Activated CD8-positive, alpha-beta memory T cell treated with anti-CD3 and anti-CD28 coated beads, Interleukin-2, amount 10 ng/mL, durations not matched to agents 7 days and 5 days (primary cell): ENCODE measurements around the gene TTC4. TPM values are rescaled to one million over a fixed set of nuclear protein-coding genes. Genes with fewer than 3 reads are reported as not detected.
A peak's percentile ranks its signal among the peaks of the same experiment; 100 is the strongest.

Experiments used
- ATAC-seq: fragments of 150-1000 bp; cut with Tn5 transposase; one replicate; pipeline ENCODE4 v1.10.0; 2021; ENCODE audit warnings: moderate library complexity
- CTCF ChIA-PET: fragments of 350-600 bp; sonication (Branson Sonifier 250); formaldehyde crosslinking; loops from one replicate; lab custom pipeline; 2021; ENCODE audit warnings: antibody characterized with exemption; lab: Charles Lee
- DNase-seq: peaks from one replicate; pipeline ENCODE4 v3.0.0-alpha.2; 2020
- H3K27ac Mint-ChIP-seq: one replicate; pipeline ENCODE4 v1.8.0; 2021; ENCODE audit warnings: mild to moderate bottlenecking, mixed read lengths
- H3K27me3 Mint-ChIP-seq: one replicate; pipeline ENCODE4 v1.8.0; 2021; ENCODE audit warnings: mixed read lengths
- H3K36me3 Mint-ChIP-seq: one replicate; pipeline ENCODE4 v1.8.0; 2021; ENCODE audit warnings: mild to moderate bottlenecking, mixed read lengths
- H3K4me1 Mint-ChIP-seq: one replicate; pipeline ENCODE4 v1.8.0; 2021; ENCODE audit warnings: mixed read lengths
- H3K4me3 Mint-ChIP-seq: one replicate; pipeline ENCODE4 v1.8.0; 2021; ENCODE audit warnings: mild to moderate bottlenecking, moderate library complexity, mixed read lengths
- H3K9me3 Mint-ChIP-seq: one replicate; pipeline ENCODE4 v1.8.0; 2022; ENCODE audit warnings: low read depth, mixed read lengths
- total RNA-seq, 2 experiments: library from RNA; stranded (reverse); gene quantifications; one replicate each; pipeline ENCODE4 v1.2.3, GENCODE V29; 2021

TTC4 gene
- total RNA-seq, 2 experiments from 2014 or later: 19.6 to 26.3 TPM

DNA sequence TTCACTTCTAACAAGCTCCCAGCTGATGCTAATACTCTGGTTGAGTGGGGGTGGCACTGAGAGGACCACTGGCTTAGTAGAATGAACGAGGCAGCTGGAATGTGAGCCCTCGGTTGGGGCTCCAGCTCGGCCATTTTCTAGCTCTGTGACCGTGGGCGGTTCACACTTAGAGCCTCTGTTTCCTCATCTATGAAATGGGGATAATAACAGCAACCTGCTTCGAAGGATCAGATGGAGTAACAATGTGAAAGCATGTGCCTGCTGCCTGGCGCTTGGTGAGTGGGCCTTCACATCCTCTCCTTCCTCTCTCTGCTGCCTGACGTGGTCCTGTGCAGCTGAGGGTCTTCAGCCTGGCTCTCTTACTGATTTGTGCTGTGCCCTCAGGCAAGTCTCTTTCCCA, 20.9 kb upstream of the TTC4 start:
- Mint-ChIP-seq H3K27me3 (peaks cover 25% of the 10 kb centered on the region), H3K27ac (no peak overlapping the region), H3K4me3 (no peak overlapping the region), H3K36me3 (no peaks in the 10 kb centered on the region), H3K9me3 (no peaks in the 10 kb centered on the region), H3K4me1 (no peaks in the 10 kb centered on the region)
- DNase-seq (no peak), ATAC-seq (no peak)
- CTCF ChIA-PET: no interaction called here

DNA sequence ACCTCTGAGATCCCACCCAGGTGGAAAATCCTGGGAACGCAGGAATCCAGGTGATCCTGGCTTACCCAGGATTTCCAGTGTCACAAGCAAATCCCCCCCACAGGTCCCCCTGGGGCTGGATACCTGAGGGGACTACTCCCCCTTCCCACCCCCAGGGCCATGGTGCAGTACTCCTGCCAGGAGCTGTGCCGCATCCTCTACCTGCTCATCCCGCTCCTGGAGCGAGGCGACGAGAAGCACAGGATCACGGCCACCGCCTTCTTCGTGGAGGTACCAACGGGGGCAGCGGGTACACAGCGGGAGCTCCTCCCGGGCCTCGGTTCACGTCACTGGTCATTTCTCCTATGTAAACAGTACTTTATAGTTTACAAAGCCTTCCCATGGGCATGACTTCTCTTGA, 20.4 kb upstream of the TTC4 start:
- Mint-ChIP-seq H3K4me1 (no peaks in the 10 kb centered on the region), H3K27ac (no peak overlapping the region), H3K4me3 (no peak overlapping the region), H3K9me3 (no peaks in the 10 kb centered on the region), H3K27me3 (peaks cover 25% of the 10 kb centered on the region), H3K36me3 (no peaks in the 10 kb centered on the region)
- CTCF ChIA-PET: no interaction called here
- ATAC-seq: no peak
- no peak for DNase-seq

DNA sequence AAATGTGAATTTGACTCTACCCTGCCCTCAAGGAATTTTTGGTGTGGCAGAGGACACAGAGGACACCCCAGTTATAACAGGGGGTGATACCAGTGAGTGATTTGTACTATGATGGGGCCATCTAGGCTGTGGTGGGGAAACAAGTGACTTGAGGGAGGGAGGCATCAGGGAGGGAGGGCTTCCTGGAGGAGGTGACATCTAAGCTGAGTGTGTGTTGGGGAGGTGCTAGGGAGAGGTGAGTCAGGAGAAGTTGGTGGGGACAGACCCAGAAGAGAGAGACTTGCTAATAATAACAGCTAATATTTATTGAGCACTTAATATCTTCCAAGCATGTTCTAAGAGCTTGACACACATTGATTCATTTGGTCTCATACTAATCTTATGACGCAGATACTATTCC, 19.9 kb upstream of the TTC4 start:
- no peak for ATAC-seq
- CTCF ChIA-PET: no interaction called here

DNA sequence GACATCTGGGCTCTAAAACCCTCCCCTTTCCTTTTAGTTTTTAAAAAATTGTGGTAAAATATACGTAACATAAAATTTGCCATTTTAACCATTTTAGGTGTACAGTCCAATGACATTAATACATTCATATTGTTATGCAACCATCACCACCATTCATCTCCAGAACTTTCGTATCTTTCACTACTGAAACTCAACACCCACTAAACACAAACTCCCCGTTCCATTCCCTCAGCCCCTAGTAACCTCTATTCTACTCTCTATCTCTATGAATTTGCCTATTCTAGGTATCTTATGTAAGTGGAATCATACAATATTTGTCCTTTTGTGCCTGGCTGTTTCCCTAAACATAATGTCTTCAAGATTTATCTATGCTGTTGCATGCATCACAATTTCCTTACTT, 19.4 kb upstream of the TTC4 start:
- Mint-ChIP-seq H3K4me3 (no peak overlapping the region), H3K36me3 (no peaks in the 10 kb centered on the region), H3K27ac (no peak overlapping the region), H3K27me3 (peaks cover 25% of the 10 kb centered on the region), H3K4me1 (no peaks in the 10 kb centered on the region), H3K9me3 (no peaks in the 10 kb centered on the region)
- ATAC-seq: no peak
- CTCF ChIA-PET: no interaction called here
- no peak for DNase-seq

More for the DNA sequence above, 19.9 kb upstream of the TTC4 start:
- Mint-ChIP-seq H3K4me3 (no peak overlapping the region), H3K36me3 (no peaks in the 10 kb centered on the region), H3K4me1 (no peaks in the 10 kb centered on the region), H3K9me3 (no peaks in the 10 kb centered on the region), H3K27me3 (peaks cover 25% of the 10 kb centered on the region), H3K27ac (no peak overlapping the region)
- no peak for DNase-seq

DNA sequence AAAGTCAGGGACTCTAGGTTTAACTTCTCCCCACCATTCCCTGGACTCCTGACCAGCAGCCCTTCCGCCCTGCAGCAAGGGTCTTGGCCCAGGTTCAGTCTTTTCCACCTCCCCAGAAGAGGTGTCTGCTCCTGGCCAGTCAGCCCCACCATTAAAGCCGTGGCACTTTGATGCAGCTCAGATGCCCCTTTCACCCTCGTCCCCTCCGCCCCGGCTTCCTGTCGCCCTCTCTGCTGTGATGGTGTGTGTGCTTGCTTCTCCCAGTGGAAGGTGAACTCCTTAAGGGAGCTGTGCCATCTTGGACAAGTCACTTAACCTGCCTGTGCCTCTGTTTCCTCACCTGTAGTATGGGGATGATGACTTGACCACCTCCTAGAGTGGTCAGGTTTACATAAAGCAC, 17.8 kb upstream of the TTC4 start:
- H3K27ac Mint-ChIP-seq: no peak overlapping the region
- CTCF ChIA-PET: no interaction called here
- H3K27me3 Mint-ChIP-seq: peaks cover 20% of the 10 kb centered on the region
- DNase-seq (no peak), ATAC-seq (no peak)
- H3K9me3 Mint-ChIP-seq: no peaks in the 10 kb centered on the region
- H3K4me3 Mint-ChIP-seq: no peak overlapping the region
- H3K36me3 Mint-ChIP-seq: no peaks in the 10 kb centered on the region
- H3K4me1 Mint-ChIP-seq: no peaks in the 10 kb centered on the region

DNA sequence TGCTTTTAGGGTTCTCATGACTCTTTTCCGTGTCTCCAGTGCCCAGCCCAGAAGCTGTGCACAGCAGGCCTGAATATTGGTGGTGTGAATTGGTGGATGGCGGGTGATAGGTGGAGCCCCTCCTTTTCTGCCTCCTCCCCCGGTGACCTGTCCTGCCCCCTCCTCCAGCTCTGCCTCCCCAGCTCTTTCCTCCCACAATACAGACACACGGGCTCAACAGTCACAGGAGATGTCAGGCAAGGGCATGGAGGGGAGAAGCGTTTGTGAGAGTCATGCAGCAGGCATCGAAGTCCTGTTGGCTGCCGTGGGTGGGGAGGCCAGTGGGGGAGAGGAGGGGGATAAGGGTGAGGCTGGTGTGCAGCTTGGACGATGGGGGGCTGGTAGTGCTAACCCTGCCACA, 17.3 kb upstream of the TTC4 start:
- ATAC-seq: no peak
- H3K36me3 Mint-ChIP-seq: no peaks in the 10 kb centered on the region
- H3K9me3 Mint-ChIP-seq: no peaks in the 10 kb centered on the region
- H3K4me1 Mint-ChIP-seq: no peaks in the 10 kb centered on the region
- no peak overlapping the region for H3K27ac Mint-ChIP-seq
- no peak overlapping the region for H3K4me3 Mint-ChIP-seq
- DNase-seq: no peak
- CTCF ChIA-PET: no interaction called here
- peaks cover 20% of the 10 kb centered on the region for H3K27me3 Mint-ChIP-seq

DNA sequence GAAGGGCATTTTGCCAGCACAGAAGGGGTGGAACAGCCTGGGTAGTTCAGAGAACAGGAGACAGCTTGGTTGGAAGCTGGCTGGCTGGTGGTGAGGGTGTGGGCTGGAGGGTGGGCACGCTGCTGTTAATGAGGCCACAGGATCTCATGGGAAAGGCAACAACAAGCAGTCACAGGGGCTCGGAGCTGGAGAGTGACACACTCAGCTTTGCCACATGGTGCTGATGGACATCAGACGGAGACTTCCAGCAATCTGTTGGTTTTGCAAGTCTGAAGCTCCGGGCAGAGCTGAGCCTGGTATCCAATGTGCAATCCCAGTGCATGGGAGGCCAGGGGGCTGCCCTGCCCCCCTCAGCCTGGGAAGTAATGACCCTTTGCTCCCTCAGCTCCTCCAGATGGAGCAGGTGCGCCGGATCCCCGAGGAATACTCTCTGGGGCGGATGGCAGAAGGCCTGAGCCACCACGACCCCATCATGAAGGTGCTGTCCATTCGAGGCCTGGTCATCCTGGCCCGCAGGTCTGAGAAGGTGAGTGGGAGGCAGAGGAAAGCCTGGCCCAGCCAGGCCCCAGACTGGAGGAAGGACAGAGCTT, 15.6 kb upstream of the TTC4 start:
- H3K27me3 Mint-ChIP-seq: peaks cover 20% of the 10 kb centered on the region
- H3K36me3 Mint-ChIP-seq: no peaks in the 10 kb centered on the region
- no peak overlapping the region for H3K4me3 Mint-ChIP-seq
- CTCF ChIA-PET: interaction anchor here (1.2 kb wide), 1 partner anchor 25 kb away, joined by 3 read pairs; no protein-coding TSS in a partner anchor
- no peak for DNase-seq
- no peak for ATAC-seq
- no peaks in the 10 kb centered on the region for H3K9me3 Mint-ChIP-seq
- no peak overlapping the region for H3K27ac Mint-ChIP-seq
- H3K4me1 Mint-ChIP-seq: no peaks in the 10 kb centered on the region

DNA sequence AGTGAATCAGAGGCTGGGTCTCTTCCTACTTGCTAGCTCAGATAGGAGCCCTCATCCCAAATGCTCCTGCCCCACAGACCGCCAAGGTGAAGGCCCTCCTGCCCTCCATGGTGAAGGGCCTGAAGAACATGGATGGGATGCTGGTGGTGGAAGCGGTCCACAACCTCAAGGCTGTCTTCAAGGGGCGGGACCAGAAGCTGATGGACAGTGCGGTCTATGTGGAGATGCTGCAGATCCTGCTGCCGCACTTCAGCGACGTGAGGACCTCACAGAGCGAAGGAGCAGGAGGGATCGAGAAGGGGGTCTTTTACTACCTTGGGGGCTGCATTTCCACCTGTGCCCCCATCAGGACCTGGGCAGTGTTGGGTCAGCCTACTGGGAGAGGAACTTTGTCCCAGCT, 14.6 kb upstream of the TTC4 start:
- ATAC-seq (no peak), DNase-seq (peak; percentile 29)
- H3K4me3 Mint-ChIP-seq: no peak overlapping the region
- H3K27me3 Mint-ChIP-seq: peaks cover 23% of the 10 kb centered on the region
- no peak overlapping the region for H3K27ac Mint-ChIP-seq
- CTCF ChIA-PET: interaction anchor here (1.2 kb wide), 1 partner anchor 24 kb away, joined by 3 read pairs; no protein-coding TSS in a partner anchor
- H3K36me3 Mint-ChIP-seq: no peaks in the 10 kb centered on the region
- no peaks in the 10 kb centered on the region for H3K9me3 Mint-ChIP-seq
- H3K4me1 Mint-ChIP-seq: no peaks in the 10 kb centered on the region

DNA sequence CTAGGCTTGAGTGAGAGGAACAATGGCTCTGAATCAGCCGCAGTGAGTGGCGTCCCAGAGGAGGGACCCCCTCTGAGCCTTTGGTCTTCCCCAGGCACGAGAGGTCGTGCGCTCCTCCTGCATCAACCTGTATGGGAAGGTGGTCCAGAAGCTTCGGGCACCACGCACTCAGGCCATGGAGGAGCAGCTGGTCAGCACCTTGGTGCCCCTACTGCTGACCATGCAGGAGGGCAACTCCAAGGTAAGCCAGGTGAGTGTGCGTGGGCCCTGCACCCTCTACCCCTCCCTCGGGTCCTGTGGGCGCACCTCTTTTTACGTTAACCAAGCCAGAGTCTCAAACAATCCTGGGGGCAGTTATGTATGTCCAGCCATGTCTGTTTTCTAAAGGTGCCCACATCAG, 13.7 kb upstream of the TTC4 start:
- ATAC-seq (no peak), DNase-seq (no peak)
- no peaks in the 10 kb centered on the region for H3K9me3 Mint-ChIP-seq
- no peaks in the 10 kb centered on the region for H3K4me1 Mint-ChIP-seq
- no peaks in the 10 kb centered on the region for H3K36me3 Mint-ChIP-seq
- H3K27me3 Mint-ChIP-seq: peaks cover 17% of the 10 kb centered on the region
- H3K27ac Mint-ChIP-seq: no peak overlapping the region
- CTCF ChIA-PET: no interaction called here
- no peak overlapping the region for H3K4me3 Mint-ChIP-seq

DNA sequence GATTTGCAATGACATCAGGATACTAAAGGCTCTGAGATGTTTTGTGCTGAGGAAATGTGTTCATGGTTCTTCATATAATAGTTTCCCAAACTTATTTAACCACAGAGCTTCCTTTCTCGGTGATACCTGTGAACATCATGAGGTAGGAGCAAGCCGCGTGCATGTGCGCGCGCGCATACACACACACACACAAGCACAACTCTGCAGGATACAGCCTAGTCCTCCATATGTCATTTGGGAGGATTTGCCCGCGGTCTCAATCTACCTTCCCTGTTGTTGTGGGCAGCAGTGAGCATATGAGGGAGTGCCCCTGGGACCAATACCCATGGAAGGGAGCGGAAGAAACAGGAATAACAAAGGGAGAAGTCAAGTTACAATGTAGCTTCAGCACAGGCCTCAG, 12.2 kb upstream of the TTC4 start:
- Mint-ChIP-seq H3K36me3 (no peaks in the 10 kb centered on the region), H3K9me3 (no peaks in the 10 kb centered on the region), H3K27ac (no peak overlapping the region), H3K4me1 (no peaks in the 10 kb centered on the region), H3K27me3 (peaks cover 10% of the 10 kb centered on the region), H3K4me3 (no peak overlapping the region)
- ATAC-seq (no peak), DNase-seq (no peak)
- CTCF ChIA-PET: no interaction called here

DNA sequence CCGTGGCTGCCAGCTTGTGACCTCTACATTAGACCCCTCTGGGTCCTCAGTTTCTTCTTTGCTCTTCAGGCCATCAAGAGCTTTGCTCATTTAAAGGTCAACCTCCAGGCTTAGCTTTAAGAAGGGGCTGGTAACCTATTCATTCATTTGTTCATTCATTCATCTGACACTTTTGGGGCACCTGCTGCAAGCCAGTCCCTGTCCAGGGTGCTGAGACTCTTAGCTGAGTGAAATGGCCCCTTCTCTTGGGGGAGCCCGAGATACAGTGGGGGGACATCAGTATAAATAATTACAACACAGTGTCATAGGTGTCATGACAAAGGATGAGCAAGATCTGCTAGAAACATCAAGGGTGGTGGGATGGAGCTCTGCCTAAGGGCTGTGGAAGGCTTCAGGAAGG, 10.5 kb upstream of the TTC4 start:
- ATAC-seq (no peak), DNase-seq (no peak)
- Mint-ChIP-seq H3K27ac (no peak overlapping the region), H3K36me3 (no peaks in the 10 kb centered on the region), H3K9me3 (no peaks in the 10 kb centered on the region), H3K27me3 (peaks cover 10% of the 10 kb centered on the region), H3K4me1 (no peaks in the 10 kb centered on the region), H3K4me3 (no peak overlapping the region)
- CTCF ChIA-PET: no interaction called here

DNA sequence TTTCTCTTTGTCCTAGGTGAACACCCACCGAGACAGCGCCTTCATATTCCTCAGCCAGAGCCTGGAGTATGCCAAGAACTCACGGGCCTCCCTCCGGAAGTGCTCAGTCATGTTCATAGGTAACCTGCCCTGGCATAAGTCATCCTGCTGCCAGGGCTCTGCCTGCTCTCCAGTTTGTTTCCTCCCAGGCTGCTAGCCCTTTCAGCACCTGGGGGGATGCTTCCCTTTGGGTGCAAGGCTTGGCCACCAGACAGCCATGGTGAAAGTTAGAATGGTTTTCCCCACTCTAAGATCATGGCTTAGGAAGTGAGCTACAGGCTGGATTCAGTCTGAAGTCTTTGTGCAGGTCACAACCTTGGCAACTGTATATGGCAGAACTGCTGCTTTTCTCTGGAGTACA, 9.2 kb upstream of the TTC4 start:
- Mint-ChIP-seq H3K36me3 (no peaks in the 10 kb centered on the region), H3K27me3 (peaks cover 10% of the 10 kb centered on the region), H3K9me3 (no peaks in the 10 kb centered on the region), H3K4me1 (no peaks in the 10 kb centered on the region), H3K27ac (no peak overlapping the region), H3K4me3 (no peak overlapping the region)
- ATAC-seq (no peak), DNase-seq (no peak)
- CTCF ChIA-PET: no interaction called here

DNA sequence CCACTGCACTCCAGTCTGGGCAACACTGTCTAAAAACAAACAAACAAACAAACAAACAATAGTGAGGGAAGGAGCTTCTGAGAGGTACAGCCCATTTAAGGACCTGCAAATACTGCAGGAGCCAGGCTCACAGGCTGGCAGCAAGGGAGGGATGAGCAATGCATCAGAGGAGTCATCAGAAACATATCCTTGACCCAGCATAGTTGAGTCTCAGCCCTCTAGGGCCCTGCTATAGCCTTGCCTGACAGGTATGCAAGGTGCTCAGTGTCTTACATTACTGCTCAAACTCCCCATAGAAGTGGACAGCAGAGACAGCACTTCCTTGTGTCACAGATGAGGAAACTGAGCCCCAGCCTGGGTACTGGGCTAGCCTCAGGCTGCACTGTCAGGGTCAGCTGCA, 7.3 kb upstream of the TTC4 start:
- no peaks in the 10 kb centered on the region for H3K4me1 Mint-ChIP-seq
- ATAC-seq: no peak
- no peaks in the 10 kb centered on the region for H3K9me3 Mint-ChIP-seq
- CTCF ChIA-PET: interaction anchor here (0.6 kb wide), 1 partner anchor 222 kb away, joined by 4 read pairs; no protein-coding TSS in a partner anchor
- H3K36me3 Mint-ChIP-seq: no peaks in the 10 kb centered on the region
- no peak for DNase-seq
- peaks cover 10% of the 10 kb centered on the region for H3K27me3 Mint-ChIP-seq
- no peak overlapping the region for H3K27ac Mint-ChIP-seq
- no peak overlapping the region for H3K4me3 Mint-ChIP-seq

DNA sequence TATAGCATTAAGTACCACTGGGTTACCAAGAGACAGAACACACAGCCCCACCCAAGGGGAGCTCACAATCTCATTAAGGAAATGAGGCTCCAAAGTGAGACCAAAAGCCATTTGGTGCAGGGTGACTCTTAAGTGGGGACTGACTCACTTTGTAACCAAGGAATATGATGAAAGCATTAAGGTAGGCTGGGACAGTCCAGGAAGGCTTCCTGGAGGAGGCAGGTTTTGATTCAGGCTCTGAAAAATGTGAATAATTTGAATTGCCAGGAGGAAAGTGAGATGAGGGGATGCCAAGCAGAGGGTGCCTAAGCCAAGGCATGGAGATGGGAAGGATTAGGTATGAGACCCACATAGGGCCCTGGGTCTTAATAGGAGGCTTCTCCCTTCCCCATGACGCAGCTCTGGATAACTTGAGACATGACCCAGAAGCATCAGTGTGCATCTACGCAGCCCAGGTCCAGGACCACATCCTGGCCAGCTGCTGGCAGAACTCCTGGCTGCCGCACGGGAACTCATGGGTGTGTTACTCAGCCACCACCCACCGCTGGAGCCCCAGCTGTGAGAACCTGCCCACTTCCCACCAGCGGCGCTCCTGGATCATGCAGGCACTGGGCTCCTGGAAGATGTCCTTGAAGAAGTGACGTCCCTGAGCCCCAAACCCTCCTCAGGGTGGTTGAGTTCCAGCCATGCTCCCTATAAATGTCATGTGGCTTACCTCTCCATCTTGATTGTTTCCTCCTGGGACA, 5.9 kb upstream of the TTC4 start:
- DNase-seq: no peak
- Mint-ChIP-seq H3K4me1 (no peaks in the 10 kb centered on the region), H3K9me3 (no peaks in the 10 kb centered on the region), H3K27me3 (peaks cover 10% of the 10 kb centered on the region), H3K27ac (no peak overlapping the region), H3K4me3 (no peak overlapping the region), H3K36me3 (no peaks in the 10 kb centered on the region)
- no peak for ATAC-seq
- CTCF ChIA-PET: no interaction called here
